SU-DHL-6 (cell line): ENCODE measurements around the gene RPLP2.
A peak's percentile ranks its signal among the peaks of the same experiment; 100 is the strongest.

Experiments used
- EZH2phosphoT487 ChIP-seq: fragments of 200-600 bp; sonication (generic), shearing (Covaris generic); conservative IDR thresholded peaks from 2 replicates; pipeline ENCODE4 v1.6.1; 2018; ENCODE audit warnings: mild to moderate bottlenecking, antibody characterized with exemption, low read length, moderate library complexity, mixed read lengths
- TF ChIP-seq, protein P1 (sequence below): fragments of 200-600 bp; sonication (generic); IDR thresholded peaks from one replicate; pipeline ENCODE4 v1.5.1; 2017; ENCODE audit warnings: antibody characterized with exemption, mild to moderate bottlenecking, low read length, moderate library complexity; ENCODE audit not compliant: insufficient read depth, poor library complexity, severe bottlenecking

DNA sequence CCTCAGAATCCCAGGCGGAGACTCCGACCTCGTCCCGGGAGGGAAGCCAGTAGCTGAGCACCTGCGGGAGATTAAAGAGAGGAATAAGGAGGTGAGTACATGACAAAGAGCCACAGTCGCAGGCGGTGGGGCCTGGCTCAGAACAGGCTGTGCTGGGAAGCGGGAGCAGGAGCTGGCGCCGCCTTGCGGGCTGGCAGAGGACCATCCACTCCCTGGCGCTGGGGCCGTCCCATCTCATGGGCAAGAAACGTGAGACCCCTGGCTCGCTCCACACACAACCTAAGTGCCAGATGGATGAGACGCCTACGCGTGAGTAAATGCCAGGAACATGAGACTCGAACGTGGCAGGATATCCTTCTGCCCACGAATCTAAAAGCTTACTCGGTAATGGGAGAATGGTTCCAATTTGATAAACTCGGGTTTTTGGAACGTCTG, 26.2 kb upstream of the RPLP2 start:
- TF ChIP-seq, protein P1, sequence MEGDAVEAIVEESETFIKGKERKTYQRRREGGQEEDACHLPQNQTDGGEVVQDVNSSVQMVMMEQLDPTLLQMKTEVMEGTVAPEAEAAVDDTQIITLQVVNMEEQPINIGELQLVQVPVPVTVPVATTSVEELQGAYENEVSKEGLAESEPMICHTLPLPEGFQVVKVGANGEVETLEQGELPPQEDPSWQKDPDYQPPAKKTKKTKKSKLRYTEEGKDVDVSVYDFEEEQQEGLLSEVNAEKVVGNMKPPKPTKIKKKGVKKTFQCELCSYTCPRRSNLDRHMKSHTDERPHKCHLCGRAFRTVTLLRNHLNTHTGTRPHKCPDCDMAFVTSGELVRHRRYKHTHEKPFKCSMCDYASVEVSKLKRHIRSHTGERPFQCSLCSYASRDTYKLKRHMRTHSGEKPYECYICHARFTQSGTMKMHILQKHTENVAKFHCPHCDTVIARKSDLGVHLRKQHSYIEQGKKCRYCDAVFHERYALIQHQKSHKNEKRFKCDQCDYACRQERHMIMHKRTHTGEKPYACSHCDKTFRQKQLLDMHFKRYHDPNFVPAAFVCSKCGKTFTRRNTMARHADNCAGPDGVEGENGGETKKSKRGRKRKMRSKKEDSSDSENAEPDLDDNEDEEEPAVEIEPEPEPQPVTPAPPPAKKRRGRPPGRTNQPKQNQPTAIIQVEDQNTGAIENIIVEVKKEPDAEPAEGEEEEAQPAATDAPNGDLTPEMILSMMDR, result peak; percentile 30
- TF ChIP-seq EZH2phosphoT487, result no peak
